HG02885 (cell line): ENCODE data around the gene GALNT2.

Experiments
- ATAC-seq: cut with Tn5 transposase; IDR thresholded peaks from one replicate; pipeline ENCODE4 v1.9.1; 2021; ENCODE audit warnings: mild to moderate bottlenecking; ENCODE audit not compliant: unreplicated experiment, poor library complexity

GALNT2 gene

DNA sequence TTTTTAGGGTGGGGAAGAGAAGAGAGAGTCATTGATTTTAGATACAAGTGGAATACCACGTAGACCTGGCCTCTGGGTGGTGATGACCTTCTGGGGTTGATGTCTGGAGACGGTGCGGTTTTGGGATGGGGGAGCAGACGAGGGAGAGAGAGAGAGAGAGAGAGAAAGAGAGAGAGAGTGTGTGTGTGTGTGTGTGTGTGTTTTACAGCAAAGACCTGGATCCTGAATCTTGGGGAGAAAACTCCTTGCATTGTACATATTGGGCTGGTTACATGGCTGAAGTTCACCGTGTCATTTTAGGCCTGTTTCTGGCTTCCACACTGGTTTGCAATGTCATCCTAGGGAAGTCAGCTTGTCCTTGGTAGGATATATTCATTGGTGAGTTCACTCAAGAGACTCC is 89.0 kb downstream of the GALNT2 start:
- ATAC-seq, result no peak

DNA sequence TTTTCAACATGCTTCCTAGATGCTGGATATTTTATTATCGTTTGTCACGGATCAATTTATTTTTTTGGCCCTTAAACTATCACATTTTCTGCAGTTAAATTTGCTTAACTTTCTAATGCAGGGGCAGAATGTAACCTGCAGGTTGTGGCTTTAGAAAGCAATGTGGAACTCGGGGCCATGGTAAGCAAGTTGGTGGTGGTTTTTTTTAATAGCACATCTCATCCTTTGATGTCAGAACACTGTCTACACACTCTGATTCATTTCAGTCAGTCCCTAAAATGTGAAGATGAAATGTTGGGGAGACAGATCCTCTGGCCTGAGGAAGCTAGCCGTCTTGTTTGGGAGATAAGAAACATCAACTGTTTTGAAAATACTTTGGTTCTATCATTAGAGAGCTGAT is 89.5 kb downstream of the GALNT2 start:
- ATAC-seq, result no peak

DNA sequence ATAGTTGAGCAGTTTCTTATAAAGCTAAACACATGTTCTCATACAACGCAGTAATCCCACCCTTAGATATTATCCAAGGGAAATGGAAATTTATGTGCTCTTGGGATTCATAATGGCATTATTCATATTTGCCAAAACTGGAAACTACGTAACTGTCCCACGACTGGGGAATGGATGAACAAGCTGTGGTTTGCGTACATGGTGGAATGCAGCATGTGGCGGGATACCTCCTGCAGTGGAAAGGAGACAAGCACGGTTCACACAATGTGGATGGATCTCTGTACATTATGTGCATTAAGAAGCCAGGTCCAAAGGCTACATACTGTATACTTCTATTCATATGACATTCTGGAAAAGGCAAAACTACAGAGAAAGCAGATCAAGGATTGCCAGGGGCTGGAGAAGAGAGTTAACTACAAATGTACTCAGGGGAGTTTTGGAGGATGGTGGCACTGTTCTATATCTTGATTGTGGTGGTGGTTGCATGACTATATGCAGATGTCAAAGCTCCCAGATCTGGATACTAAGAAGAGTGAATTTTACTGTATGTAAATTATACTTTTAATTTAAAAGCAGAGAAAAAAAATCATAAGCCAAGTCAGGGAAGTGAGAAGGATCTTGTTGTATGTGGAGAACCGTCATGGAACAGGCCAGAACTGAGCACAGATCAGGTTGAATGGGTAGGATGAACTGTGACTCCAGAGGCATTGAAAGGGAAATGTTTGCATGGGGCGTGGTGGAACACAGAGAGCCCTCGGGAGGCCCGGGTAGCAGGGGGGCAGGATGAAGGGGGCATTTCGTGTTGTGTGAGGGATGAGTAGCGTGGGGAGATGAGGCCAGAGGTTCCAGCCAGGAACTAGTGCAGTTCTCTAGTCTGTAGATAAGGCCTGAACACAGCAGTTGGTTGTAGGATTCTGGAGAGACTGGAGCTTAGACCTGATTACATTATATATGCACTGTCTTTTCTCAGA is 90.7 kb downstream of the GALNT2 start:
- ATAC-seq, result no peak

DNA sequence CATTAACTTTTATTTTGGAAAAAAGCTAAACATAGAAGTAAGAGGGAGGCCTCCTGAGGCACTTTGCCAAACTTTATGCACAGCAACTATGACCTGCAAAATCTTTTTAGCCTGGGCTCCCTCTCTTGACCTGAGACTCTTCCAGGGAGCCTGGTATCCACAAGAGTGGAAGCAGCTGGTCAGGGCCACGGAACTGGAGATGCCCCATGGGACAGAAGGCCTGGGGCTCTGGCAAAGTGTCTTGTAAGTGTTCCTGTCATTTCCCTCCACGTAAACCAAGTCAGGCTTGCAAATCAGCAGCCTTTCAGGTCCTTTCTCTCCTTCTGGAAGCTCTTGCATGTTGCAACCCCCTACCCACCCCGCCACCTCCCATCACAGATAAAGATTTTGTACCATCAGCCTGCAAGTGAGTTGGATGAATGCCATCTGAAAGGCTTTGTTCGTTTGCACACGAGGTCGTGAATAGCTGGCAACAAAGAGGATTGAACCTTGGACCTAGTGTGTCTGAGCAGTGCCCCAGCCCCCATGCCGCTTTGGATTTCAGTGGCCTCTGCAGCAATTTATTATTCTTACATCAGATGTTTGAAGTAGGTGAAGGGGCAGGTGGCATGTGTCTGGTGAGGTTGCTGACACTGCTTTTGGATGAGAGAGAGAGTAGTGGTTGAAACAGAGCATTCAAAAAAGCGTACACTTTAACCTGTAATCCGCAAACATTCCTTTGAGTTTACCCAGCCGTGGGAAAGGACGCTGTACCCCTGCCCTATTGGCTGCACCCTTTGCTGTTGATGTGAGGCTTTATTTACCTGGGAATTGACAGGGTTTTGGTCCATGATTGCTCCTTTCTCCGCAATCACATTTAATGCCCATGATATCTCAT is 91.6 kb downstream of the GALNT2 start:
- ATAC-seq, result no peak

DNA sequence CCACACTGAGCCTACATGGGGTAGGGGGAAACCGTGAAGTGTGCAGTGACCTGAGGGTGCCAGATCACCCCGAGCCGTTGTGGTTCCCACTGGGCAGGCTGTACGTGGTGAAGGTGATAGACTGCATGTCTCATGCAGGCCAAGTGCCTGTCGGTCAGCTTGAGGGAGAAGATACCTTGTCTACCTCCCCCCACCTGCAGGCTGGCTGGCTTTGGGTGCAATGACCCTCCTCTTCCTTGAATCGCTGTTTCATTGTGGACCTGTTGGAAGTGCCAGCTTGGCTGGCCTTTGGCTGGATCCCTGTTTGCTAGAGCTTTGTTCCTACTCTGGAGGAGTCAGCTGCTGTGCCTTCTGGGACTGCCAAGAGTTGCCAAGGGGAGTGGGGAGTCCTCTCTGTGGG is 92.5 kb downstream of the GALNT2 start:
- no peak for ATAC-seq

DNA sequence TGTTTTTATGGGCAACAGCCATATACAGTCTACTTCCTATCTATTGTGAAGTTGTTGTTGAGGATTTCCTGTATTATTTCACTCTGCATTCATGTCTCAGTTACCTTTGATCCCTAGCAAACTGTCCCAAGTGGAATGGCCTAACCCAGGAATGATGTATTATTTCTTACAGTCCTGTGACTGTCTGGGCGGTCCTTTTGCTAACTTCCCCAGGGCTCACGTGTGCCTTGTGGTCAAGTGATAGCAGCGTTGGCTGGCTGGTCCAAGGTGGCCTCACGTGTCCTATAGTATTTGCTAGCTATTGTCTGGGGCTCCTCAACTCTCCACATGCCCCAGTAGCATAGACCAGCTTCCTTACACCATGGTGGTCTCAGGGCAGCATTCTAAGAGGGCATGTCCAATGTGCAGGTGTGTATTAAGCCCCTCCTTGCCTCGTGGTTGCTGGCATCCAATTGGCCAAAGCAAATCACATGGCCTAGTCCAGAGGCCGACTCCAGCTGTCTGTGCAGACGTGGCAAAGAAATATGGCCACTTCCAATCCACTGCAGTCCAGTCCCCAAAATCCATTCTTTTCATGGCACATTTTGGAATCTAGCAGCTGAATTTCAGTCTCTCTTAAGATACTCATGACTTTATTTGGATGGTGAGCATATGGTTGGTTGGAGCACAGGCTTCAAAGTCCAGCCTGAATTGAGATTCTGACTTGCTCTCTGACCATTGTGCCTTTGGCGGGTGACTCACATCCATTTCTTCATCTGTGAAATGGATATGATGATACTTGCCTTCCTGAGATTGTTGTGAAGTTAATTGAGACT is 94.1 kb downstream of the GALNT2 start:
- no peak for ATAC-seq

DNA sequence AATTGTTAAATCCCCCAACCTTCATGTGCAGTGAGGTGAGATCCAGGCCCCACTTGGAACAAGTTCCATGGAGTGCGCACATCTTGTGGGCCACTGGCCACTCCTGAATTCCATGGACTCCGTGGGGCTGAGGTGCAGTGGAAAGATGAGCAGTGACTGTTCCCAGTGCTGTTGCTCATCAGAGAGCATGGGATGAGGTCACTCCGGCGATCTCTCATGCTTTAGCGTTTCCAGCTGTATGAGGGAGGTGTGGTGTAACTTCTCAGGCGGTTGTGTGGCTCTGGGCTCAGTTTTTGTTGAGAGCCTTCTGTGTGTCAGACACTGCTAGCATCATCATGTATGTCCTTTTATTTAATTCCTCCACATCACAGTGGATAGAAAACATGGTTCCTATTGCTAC is 96.2 kb downstream of the GALNT2 start:
- ATAC-seq, result no peak

DNA sequence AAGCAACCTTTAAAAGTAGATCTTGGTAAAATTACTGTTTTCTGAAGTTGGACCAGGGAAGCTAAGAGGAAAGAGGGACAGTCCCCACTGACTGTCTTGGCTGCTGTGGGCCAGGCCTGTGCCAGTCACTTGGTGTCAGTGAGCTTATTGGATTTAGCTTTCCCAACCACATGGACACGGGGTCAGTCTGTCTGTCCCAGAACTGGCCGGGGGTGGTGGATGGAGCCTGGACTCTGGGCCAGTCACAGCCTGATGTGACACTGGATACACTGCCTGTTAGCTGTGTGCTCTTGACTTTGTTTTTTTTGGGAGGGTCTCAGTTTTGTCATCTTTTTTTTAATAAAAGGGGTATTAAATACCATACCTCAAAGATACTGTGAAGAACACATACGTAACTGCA is 96.7 kb downstream of the GALNT2 start:
- no peak for ATAC-seq

DNA sequence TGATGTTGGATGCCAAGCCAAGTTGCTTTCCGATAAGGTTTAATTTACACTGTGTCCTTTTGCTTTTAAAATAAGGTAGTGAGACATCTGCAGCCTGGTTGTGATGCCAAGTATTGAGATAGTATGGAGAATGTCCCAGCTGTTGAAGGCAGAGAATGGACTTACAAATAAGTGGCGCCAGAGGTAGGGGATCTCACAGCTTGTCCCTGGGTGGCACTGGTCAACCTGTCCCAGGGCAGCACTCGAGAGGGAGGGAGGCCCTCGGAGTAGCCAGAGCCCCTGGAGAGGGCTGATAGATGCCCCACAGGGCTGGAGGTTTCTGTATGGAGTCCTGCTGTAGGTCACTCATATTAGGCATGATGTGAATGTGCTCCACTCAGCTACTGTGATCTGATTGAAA is 98.5 kb downstream of the GALNT2 start:
- no peak for ATAC-seq

DNA sequence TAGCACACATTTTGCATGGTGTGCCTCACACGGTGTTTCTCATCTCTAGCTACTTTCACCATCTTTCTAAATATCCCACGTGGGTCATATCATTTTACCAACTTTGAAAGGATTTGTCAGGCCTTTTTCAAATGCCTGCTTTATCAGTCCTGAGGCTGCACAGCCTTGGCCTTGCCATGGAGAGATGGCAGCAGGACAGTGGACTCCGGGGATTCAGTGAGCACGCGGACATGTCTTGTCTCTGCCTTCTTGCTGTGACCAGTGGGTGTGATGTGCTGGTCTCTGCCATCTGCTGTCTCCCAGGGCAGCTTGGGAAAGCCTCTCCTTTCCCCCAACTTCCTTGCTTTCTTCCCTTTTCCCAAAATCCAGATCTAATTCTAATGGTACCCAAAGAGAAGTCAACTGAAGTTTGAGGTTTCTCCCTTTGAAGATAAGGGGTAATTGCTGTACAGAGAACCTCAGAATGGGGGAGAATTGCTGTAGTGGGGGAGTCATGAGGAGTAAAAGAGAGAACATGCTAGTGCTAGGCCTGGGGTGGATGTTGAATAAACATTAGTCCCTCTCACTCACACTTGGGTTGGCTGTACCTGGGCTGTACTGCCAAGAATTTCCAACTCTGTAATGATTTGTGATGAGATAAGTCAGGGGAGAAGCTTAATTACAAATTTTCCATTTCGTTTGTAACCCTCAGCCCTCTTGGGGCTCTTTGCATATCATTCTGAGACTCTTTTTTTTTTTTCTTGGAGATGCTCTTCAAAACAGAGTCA is 99.5 kb downstream of the GALNT2 start:
- ATAC-seq, result no peak

DNA sequence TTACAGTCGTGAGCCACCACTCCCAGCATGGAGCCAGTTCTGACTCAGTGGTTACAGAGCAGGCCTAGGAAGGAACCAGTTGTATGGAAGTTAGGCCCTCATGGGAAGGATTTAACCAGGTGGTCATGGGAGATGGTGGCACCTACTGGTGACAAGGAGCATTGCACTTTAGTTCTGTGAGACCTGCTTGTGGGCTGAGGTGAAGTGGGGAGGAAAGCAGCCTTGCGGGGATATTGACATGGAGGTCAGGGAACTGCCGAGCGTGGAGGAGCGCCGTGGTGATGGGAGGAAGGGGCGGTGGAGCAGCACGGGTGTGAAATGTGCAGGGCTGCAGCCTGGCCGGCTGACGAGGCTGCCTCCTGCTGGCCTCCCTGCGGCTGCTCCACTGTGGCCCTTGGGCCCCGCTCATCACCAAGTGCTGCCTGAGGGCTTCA is 100.4 kb downstream of the GALNT2 start:
- ATAC-seq, result peak; percentile 43

DNA sequence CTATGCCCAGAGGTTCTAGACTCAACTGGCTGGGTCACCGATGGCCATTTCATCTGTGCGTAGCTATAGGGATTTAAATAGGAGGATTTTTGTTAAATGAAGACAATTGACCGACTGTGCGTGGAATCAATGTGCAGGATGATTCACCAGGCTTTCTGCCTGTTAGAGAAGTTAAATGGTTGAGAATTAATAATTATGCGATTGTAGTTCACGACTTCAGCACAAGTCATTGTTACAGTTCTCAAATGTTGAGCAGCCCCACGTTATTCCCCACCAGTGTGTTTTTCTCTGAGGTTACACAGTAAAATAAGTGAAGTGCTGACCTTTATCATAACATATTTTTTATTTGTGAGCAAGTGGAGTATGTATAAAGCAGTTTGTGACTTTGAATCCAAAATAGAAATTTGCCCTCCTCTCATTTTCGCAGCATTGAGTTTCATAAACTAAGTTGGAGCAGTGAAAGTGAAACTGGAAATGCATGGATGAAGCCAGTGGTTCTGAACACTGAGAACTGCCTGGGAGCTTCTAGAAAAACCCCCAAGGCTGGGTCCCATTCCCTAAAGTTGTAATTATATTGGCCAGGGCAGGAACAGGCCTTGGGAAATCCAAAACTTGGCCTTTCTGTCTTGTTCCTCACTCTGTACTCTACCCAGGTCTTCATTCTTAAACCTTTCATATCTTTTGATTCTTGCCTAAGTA is 102.6 kb downstream of the GALNT2 start:
- ATAC-seq, result peak; percentile 37

DNA sequence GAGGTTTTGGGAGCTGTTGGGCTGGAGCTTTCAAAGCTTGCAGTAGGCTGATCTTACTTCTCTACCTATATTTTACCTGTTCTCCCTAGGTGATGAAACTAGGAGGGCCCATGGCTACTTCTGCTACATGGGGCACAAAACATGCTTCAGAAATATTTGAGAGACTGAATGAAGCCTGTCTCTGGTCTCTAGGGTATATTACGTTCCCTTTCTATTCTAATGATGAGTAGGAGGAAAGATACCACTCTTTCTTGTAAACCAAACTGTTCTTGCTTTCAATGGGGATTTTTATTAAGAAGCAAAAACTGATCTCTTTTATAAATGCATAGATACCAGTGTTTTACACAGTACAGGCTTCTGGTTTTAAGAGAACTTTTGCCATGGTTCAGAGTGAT is 103.1 kb downstream of the GALNT2 start:
- ATAC-seq, result peak; percentile 62

DNA sequence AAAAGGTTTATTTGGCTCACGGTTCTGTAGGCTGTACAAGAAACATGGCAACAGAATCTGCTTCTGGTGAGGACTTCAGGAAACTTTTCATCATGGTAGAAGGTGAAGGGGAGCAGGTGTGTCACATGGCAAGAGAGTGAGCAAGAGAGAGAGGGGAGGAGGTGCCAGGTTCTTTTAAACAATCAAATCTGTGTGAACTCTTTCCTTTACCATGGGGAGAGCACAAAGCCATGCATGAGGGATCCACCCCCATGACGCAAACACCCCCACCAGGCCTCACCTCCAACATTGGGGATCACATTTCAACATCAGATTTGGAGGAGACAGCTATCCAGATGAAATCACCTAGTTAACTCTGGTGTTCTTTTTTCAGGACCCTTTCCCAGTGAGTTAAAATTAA is 103.6 kb downstream of the GALNT2 start:
- peak; percentile 2 for ATAC-seq

DNA sequence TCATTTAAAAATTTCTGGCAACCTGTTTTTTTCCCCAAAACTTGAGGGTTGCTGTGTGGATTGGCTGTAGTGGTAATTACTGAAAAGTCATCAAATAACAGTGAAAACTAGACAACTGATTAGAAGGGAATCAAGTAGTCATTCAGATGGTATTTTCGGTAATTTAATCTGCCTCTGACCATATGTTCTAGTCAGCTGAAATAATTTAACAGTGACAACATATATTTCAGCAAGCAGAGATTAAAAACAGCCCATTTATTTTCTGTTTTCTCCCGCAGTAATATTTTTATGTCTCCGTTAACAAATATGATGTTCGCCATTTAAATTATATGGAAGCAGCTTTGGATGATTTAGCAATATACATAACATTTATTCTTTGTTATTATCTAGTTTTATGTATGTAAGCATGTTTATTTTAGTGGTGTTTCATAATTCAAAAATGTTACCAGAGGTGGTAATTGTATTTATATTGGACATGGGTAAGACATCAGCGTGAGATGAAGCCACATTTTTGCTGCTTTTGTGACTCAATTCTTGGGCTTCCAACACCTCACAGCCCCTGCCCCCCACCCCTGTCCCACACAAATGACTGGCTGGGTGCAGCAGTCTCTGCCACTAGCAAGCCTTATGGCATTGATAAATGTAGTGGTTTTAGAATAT is 104.4 kb downstream of the GALNT2 start:
- no peak for ATAC-seq

DNA sequence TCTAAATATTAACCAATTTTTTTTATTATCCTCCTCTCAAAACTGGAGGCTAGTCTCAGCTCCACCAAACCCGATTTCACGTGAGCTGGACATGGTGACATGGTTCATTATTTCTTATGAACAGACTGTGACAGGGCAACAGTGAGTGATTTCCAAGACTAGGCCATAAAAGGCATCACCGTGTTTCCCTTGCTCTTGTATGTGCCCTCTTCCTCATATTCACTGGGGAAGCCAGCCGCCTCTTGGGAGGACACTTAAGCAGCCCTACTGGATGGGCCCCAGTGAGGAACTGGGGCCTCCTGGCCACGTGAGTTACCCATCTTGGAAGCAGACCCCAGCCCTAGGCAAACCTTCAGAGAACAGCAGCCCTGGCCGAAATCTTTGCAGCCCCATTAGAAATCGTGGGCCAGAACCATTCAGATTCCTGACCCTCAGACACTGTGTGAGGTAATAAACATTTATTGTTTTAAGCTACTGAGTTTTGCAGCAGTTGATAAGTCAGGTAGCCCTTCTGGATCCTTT is 105.0 kb downstream of the GALNT2 start:
- no peak for ATAC-seq

DNA sequence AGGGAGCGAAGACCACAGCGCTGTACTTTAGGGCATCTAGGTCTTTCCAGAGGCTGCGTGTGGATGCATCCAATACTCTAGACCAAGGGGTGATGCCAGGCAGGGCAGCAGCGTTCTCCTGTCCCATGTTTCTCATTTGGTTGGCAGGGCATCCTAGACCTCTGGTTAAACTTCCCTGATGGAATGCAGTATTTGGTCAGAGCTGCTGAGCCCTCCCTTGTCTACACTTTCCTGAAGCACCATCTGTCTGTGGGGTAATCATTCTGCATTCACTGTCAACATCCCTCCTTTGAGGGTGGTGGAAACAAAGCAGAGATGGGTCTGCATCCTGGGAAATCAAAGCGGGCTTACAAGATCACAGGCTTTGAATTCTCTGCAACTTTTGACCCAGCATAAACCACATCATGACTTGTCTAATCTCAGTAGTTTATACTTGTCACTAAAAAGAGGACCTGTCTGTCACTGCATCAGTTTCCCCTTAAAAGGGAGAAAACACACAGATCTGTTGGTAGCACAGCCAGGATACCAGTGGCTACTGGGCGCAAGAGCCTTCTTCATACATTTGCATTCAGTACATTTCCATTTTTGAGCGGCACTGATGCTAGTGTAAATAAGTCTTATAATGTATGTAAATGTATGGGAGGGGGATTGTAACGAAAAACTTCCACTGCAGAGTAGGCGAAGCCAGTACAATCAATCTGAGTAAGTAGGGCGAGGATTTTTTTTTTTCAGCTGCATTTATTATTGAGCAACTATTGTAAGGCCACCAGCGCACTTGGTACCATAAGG is 106.3 kb downstream of the GALNT2 start:
- ATAC-seq, result no peak

DNA sequence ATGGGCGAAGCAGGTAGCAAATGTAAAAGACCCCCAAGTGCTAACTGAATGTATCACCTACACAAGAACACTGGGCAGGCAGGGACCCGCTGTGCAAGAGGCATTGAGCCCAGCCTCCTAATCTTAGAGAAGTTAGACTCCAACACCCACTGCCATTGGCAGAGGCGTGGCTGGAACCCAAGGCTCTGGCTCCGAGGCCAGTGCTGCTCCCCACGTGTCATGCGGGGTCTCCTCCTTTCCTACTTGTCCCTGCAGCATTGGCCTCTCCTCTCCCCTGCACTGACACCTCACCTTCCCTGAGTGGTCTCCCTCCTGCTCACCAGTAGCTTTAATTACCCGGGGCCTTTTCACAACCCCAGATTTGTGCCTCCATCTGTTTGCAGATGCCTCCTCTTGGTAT is 107.0 kb downstream of the GALNT2 start:
- no peak for ATAC-seq
